Left lobe of liver (tissue), 2 donors: ENCODE measurements around the gene PAFAH2. TPM values are rescaled to one million over a fixed set of nuclear protein-coding genes. Genes with fewer than 3 reads are reported as not detected.

ENCODE experiments used
- ATAC-seq: fragments of 200-7000 bp; cut with Tn5 transposase; one replicate; pipeline ENCODE4 v1.9.1; 2020; ENCODE audit warnings: mild to moderate bottlenecking, moderate library complexity
- DNase-seq: peaks from one replicate; pipeline ENCODE4 v3.0.0-alpha.2; 2020; ENCODE audit warnings: low spot score
- total RNA-seq: library from RNA; stranded (reverse); gene quantifications from one replicate; pipeline ENCODE4 v1.2.1, GENCODE V29; 2021
- donor health status: DM: no; HTN: no; CAD: no; lungs with moderate emphysema.
- donor health status: DM: no; HTN: yes; CAD: no.

PAFAH2 gene
- total RNA-seq, result 23.1 TPM

DNA sequence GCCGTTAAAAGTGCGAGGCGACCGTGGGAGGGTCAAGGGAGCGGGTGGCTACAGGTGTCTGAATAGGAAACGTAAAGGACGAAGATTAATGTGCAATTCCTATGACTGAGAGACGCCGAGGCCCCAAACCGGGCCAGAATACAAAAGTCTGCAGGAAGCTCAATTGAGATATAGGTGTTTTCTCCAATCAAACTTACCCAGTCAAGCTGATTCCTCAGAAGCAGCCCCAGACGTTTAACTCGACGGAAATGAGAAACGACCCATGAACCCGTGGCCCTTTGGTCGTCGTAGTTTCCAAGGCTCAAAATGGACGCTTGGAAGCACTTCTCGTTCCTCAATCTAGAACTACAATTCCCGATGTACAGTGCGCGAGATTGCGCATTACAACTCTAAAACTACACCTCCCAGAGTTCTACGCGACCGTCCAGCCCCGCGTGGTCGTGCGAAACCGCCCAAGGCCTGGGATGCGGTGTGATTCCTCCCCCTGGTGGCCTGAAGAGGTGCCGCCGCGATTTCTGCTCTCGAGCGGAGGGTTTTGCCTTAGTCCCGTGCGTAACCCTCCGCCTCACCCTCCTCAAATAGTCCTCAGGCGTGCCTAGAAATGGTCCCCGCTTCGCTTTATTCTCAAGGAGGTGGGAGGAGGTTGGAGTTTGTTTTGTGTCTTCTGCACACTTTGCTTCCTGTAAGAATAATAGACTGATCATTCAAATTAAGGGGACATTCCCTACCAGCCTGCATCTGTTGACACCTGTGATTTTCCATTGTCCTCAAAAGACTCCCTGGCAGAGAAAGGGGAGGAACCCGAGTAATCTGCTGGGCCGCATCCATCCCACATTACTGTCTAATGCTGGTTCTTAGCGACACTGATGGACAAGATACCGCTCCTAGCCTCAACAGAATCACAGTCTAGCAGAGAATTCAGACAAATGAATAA lies at the start of gene PAFAH2:
PAFAH2 (minus strand) TSS at position 236 of the 934 bp plus-strand sequence. CDS start 7,247 bp downstream, outside the sequence.
- DNase-seq (peak; percentile 97), ATAC-seq (peak; percentile 97)

DNA sequence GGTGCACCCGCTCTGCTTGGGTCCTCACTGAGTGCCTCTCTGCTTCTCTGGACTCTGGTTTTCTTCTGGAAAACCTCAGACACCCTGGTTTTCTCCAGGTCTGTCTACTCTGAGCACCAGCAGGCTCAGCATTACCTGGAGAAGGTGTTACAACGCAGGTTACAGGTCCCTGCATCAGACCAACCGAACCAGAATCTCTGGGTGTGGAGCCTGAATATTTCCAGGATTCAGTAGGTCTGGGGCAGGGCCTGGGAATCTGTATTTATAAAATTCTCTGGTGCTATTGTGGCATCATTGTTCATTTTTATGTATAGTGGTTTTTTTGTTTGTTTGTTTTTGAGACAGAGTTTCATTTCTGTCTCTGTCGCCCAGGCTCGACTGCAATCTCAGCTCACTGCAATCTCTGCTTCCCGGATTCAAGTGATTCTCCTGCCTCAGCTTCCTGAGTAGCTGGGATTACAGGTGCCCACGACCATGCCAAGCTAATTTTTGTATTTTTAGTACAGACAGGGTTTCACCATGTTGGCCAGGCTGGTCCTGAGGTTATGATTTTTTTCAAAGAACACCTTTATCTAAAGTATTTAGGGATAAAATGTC lies 49.5 kb upstream of the PAFAH2 start:
- DNase-seq (no peak), ATAC-seq (no peak)

DNA sequence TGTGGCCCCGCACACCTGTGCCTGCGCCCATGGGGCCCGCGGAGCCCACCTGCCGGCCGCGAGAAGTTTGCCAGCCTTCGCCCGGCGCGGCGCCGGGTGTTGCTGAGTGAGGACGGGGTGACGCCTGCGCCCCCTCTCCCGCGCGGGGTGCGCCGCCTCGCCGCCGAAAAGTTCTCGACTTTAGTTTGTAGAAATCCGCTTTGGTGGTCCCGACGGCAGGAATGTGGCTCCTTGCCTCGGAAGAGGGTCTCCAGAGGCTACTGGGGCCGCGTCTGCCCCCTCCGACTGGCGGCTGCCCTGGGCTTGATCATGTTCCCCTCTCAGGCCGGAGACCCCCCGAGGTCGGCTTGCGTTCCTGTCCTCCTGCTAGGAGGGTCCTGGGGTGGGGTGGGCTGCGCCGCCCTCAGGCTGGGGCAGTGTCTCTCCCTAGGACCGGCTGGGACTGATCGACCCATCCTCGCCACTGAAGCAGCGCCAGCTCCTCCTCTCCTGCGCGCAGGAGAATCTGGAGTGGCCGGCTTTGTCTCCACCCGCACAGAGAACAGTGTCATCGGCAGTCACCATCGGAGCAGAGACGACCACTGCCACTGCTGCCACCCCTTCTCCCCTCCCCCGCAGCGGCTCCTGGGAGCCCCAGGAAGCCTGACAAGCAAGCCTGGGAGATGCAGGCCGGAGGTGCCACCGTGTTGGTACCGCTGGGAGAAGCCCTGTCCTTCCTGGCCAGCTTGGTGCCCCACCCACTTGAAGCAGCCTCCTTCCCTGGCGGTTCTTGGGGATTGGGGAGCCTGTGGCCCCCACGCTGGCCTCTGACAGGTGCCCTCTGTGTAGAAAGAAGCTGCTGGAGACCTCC lies 48.6 kb upstream of the PAFAH2 start:
- no peak for DNase-seq
- no peak for ATAC-seq

DNA sequence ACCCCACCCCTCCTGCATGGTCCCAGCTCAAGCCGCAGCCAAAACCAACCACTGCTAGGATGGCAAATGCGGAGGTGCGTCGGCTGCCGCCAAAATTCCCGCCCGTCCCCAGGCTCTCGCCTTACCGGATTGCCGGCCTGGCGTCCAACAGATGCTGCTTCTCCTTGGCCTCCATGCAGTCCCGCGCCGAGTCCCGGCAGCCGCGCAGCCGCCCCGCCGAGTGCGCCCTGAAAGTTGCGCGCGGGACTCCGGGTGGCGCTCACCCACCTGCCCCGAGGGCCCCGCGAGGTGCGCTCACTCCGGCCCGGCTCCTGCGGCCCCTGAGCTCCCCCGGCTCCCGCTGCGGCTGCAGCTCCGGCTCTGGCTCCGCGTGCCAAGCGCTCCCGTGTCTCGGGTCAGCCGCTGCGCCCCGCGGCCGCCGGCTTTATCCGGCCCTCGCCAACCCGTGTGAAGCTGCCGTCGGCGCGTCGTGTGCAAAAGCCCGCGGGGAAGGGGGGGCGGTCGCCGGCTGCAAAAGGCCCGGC lies 47.9 kb upstream of the PAFAH2 start, which contains the start of gene SLC30A2:
SLC30A2 (minus strand) TSS at position 397 of the 524 bp plus-strand sequence; CDS start at position 175, 222 bp downstream.
- ATAC-seq, result peak; percentile 43
- DNase-seq, result no peak

DNA sequence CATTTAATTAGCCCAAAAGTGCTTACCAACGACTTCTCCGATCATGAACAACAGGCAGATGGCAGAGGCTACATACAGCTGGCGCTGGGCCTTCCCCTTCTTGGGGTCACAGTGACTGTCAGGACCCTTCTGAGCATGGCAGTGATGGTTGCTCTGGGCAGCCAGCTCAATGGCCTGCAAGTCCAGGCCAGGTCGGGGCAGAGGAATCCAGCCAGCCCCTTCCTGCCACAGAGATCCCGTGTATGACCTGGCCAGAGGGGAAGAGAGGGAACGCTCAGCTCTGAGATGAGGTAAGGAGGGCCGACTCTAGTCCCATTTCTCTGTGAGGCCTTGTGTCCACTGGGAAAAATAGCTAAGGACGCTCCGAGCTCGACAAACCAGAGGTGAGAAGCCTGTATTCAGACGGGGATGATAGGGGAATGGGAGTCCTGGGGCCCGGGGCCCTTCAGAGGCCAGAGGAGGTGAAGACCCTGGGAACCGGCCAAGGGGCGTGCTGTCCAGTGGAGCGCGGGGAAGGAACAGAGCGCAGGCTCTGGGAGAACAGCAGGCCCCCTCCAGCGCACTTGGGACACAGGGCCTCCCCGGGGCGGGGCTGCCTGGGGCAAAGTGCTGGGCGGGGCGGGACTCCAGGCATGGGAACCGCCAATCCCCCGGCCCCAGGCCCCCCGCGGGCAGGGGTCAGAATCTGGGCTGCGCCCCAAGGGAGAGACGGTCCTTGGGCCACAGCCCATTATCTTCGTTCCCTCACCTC lies 47.3 kb upstream of the PAFAH2 start:
- ATAC-seq (peak; percentile 45), DNase-seq (no peak)

DNA sequence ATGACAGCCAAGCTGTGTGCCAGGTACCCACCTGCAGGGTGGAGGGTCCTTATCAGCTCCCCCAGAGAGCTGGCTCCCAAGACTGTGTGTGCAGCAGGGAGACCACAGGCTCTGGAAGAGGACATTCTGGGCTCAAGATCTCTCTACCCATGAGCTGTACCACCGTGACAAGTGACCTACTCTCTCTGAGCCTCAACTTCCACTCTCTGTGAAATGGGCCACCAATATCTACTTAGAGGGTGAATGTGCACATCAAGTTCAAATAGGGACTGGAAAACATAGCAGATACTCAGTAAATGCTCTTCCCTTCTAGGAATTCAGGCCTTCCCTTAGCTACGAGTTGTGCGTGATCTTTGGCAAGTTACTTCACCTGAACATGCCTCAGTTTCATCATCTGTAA lies 46.6 kb upstream of the PAFAH2 start:
- DNase-seq, result no peak
- no peak for ATAC-seq

DNA sequence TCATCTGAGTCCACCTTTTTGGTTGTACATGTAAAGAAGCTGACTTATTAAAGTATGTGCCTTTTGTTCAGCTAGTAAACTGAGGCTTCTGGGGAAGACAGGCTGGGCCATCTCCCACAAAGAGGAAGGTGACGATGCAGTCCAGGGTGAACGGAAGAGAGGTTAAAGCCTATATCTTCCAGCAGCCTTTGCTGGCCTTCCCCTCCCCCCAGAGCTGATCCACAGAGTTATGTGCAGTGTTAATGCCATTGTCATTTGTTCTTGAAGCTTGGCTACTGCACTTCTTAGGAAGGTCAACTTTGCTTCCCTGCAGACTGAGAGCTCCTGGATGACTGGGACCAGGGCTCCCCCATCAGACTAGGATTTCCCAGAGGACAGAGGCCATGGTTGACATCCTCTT lies 45.9 kb upstream of the PAFAH2 start:
- ATAC-seq (no peak), DNase-seq (no peak)

DNA sequence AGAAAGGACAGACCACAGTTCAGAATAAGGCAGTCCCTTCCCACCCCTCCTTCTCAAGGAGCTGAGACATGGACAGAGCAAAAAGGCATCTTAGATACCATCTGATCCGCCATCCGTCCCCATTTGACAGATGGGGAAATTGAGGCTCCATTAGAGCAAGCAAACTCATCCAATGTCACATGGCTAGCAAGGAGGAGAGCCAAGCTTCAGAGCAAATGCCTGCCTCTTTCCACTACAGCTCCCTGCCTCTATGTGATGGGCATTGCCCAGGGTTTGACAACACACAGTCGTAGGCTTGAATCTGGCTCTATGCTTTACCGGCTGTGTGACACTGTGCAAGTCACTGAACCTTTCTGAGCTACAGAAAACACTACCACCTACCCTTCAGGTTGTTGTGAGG lies 44.1 kb upstream of the PAFAH2 start:
- DNase-seq (no peak), ATAC-seq (no peak)

DNA sequence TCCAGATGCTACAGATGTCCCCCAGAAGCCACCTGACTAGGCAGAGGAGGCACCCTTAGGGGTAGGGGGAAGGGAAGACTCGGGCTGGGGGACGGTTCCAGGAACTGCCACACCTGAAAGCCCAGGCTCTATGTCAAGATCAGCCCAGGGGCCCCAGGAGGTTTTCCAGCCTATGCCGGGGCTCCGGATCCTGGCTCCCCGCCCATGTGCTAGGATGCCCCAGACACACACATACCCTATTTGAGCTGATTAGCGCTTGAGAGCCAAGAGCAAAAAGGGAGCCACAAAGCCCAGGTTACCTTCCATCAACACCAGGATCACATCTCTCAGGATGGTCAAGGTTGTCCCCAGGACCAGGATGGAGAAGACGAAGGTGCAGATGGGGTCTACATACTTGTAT lies 43.5 kb upstream of the PAFAH2 start:
- no peak for DNase-seq
- ATAC-seq, result no peak

DNA sequence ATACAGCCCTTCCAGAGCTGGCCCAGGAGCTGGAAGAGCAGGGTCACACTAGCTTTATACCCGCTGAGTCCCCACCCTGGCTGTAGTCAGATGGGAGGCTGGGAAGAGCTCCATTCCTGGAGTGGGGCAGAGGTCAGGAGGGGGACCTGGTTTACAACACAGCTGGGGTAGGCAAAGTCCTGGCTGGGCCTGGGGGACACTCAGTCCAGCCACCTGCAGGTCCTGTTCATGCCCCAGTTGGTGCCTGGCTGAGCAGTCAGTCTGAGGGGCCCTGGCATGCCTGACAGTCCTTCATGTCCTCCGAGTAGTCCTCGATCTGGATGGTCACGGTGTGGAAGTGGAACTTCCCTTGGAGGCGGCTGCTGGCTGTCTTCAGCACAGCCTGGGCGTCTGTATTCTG lies 41.0 kb upstream of the PAFAH2 start:
- DNase-seq, result no peak
- ATAC-seq, result no peak

DNA sequence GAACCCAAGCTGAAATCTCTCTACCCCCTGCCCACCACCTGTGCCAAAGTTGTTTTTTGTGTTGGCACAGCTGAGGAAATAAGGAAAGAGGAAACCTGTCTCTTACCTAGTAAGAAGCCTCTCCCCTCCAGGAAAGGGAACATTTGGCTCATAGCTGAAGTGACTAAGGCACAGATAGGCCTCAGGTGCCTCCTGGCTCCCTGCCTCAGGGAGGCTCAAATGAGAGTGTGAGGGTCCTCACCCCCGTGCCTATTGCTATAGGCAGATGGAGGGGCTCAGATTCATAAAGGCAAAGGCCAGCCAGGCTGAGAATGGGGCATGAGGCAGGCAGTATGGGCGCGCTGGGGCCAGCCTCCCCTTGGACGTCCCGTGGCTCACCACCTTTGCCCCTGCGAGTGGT lies 40.6 kb upstream of the PAFAH2 start:
- no peak for DNase-seq
- ATAC-seq, result no peak

DNA sequence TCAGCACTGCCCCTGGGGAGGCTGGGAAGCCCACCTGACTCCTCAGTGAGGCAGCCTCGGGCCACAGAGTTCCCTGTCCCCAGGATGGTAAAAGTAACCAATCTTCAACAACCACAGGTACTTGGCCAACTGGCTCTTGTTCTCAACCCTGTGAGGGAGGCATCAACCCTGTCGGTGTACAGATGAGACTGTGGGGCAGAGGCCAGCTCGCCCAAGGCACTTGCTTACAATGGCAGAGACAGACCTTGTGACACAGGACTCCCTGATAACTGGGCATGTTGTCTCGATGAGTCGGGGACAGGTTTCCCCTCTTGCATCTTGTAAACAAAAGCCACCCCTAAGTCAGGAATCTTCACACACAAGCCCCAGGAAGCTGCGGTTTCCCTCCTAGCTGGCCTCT lies 40.0 kb upstream of the PAFAH2 start:
- ATAC-seq (no peak), DNase-seq (no peak)

DNA sequence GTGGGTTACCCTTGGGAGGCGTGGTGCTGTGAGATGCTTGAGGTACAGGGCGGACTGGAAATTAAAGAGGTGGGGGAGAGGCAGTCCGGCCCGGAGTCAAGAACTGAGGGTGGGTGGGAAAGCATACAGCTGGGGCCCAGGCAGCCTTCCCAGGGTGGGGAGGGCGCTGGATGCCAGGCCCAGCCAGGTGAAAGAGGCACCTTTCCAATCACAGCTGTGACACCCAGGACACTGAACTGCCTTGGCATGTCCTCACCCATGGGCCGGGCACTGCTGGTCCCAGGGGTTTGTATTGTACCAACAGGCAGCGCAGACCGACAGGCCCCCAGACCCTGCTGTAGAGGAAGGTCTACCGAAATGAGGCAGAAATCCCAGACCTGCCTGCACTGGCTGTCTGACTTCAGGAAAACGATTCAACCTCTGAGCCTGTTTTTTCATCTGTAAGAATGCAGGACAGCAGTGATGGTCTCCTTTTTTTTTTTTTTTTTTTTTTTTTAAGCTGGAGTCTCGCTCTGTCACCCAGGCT lies 39.0 kb upstream of the PAFAH2 start:
- no peak for DNase-seq
- no peak for ATAC-seq

DNA sequence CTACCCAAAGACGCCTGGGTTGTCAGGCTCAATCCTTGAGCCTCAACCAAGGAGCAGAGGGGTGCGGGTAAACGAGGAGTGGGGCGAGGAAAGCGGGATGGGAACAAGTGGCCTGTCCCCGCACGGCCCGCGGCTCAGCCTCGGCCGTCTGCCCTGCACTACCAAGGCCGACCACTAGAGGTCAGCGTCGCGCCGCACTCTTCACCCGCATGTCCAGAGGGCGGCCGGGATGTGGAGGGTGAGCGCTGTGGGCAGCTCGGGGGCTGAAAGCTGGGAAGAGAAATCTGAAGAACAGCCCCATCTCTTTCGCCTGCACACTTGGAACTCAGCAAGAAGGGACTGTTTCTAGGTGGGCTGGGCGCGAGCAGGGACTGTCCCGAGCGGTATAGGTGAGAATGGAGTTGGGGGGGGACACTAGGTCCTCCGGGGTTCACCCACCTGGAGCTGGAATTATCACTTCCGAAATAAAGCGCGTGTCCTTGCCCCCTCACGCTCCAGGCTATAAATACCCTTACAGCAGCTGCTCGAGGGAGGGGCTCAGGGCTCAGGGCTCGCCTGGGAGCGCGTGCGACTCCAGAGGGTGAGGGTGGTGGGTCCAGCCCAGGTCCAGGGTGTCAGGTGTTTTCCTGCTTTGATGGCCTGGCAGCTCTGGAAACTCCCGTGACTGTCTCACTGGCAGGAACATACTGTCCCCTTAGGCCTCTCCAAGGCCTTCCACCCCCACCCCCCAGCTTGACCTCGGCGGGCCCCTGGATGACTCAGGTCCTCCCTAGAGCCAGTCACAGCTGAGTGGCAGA lies 38.3 kb upstream of the PAFAH2 start:
- peak; percentile 82 for DNase-seq
- ATAC-seq, result peak; percentile 93

DNA sequence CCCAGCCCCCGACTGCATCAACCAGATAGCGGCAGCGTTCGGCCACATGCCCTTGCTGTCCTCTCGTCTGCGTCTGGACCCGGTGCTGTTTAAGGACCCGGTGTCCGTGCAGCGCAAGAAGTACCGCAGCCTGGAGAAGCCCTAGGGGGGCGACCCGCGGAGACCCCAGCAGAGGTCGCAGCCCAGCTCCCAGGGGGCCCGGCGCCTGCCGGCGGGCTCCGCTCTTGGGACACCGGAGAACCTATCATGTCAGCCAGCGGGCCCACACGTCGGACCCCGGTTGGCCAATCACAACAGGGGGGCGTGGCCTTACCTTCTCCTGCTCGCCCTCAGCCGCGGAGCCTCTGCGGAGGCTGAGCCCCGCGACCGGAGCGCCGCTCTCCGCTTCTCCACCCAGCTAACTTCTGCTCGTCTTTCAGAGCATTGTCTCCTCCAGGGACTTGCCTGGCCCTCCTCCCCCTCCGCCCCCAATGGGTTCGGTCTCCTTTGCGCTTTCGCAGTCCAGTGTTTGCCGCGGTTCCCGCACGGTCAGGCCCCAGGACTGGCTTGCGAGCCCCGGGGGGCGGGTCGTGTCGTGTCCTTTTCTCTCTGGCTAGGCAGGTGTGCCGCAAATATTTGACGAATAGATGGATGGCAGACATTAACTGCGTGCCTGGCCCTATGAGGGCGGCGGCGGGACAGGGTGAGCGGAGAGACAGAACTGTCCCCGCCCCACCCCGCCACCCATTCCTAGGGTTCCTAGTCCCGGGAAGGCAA lies 37.5 kb upstream of the PAFAH2 start:
- ATAC-seq (peak; percentile 95), DNase-seq (peak; percentile 93)

DNA sequence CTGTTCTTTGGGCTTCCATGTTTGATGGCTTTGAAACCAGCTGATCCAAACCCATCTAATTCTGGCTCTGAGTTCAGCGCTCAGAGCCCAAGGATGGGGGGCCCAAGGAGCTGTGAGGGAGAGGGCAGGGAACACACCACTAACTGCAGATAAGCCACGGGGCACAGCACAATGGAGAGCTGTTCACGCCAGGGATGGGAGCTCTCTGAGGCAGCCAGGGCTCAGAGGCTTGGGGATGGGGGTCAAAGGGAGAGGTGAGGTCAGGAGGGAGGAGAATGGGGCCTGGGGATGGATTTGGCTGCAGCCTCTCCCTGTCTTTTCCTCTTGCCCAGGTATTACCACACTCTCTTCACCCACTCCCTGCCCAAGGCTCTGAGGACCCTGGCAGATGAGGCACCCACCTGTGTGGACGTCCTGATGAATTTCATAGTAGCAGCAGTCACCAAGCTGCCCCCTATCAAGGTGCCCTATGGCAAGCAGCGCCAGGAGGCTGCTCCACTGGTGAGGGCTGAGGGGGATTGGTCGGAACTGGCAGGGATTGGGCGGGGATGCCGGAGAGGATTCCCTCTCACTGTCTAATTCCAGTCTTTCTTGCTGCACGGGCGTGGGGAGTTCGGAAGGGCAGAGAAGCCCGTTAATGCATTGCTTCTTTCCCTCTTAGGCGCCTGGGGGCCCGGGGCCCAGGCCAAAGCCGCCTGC lies 36.8 kb upstream of the PAFAH2 start:
- DNase-seq (no peak), ATAC-seq (no peak)

DNA sequence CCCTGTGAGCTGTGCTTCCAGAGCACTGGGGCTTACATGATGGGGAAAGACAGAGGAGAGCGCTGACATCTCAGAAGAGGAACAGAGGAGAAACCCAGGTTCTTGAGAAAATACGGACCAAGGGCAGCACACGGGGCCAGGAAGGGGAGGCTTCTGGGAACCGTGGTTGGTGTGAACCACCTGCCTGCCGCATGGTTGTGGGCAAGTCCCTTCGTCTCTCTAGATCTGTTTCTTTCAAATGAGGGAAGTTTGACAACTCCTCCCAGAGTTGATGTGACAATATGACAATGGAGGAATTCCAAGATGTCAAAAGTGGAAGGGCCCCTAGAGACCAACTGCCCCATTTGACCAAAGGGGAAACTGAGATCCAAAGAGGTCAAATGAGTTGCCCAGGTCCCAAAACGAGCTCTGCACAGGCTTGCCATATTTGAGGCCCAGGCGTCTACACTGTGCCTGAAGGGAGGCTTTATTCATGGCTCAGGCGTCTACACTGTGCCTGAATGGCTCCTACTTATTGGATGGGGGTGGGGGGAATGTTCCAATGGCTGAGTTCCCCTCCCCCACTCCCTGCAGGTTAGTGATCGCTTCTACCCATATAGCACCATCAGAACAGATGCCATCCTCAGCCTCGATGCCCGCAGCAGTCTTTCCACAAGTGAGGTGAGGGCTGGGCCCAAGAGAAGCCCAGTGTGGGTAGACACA lies 34.9 kb upstream of the PAFAH2 start:
- DNase-seq (no peak), ATAC-seq (no peak)
